Breast epithelium (tissue), 3 donors: ENCODE data around the gene RAD51C.

Experiments used
- CTCF ChIP-seq, 3 donors: fragments of 450-650 bp; IDR thresholded peaks; one replicate each; pipeline ENCODE4 v1.5.1; 2016 to 2017; ENCODE audit warnings: antibody characterized with exemption in 3 of 3, mild to moderate bottlenecking in 3 of 3, moderate library complexity in 3 of 3
- POLR2A ChIP-seq: fragments of 450-650 bp; IDR thresholded peaks from one replicate; pipeline ENCODE4 v1.6.1; 2016; ENCODE audit warnings: antibody characterized with exemption, mild to moderate bottlenecking, moderate library complexity
- POLR2AphosphoS5 ChIP-seq, 3 donors: sonication (generic); formaldehyde crosslinking; IDR thresholded peaks; one replicate each; pipeline ENCODE4 v1.6.1; 2017; ENCODE audit warnings: antibody characterized with exemption in 3 of 3

- TF ChIP-seq CTCF (IDR thresholded peaks at IDR 0.05) (no peak), POLR2AphosphoS5 (IDR thresholded peaks at IDR 0.05) (no peak), POLR2A (no peak)
Measured at GRCh38 chr17:58671969-58672368, 20.4 kb upstream of the RAD51C start.
